NCI-H1092 (cell line): ENCODE data around the gene TRIO.

Experiments used
- DNase-seq: peaks from one replicate; lab custom pipeline; 2025; lab: John Stamatoyannopoulos, UW

Gene TRIO

GRCh38 chr5:14147210-14147609 lies 4.1 kb downstream of the TRIO start:
- DNase-seq: no peak

GRCh38 chr5:14148483-14148882 lies 5.3 kb downstream of the TRIO start:
- no peak for DNase-seq

- no peak for DNase-seq
Observed at GRCh38 chr5:14148890-14149671, 5.9 kb downstream of the TRIO start.

GRCh38 chr5:14149672-14150274 lies 6.6 kb downstream of the TRIO start:
- no peak for DNase-seq

GRCh38 chr5:14151416-14151815 lies 8.3 kb downstream of the TRIO start:
- DNase-seq: no peak

- DNase-seq: no peak
Observed at GRCh38 chr5:14153071-14153864, 10.1 kb downstream of the TRIO start.

- DNase-seq: no peak
Observed at GRCh38 chr5:14153932-14154731, 11.0 kb downstream of the TRIO start.

- no peak for DNase-seq
Observed at GRCh38 chr5:14155075-14155474, 11.9 kb downstream of the TRIO start.

- DNase-seq: no peak
Observed at GRCh38 chr5:14155739-14156138, 12.6 kb downstream of the TRIO start.

- no peak for DNase-seq
Observed at GRCh38 chr5:14156290-14156649, 13.1 kb downstream of the TRIO start.

GRCh38 chr5:14156650-14157492 lies 13.7 kb downstream of the TRIO start:
- no peak for DNase-seq

- DNase-seq: no peak
Observed at GRCh38 chr5:14157493-14157782, 14.3 kb downstream of the TRIO start.

- no peak for DNase-seq
Observed at GRCh38 chr5:14158890-14159666, 15.9 kb downstream of the TRIO start.

GRCh38 chr5:14161825-14162556 lies 18.8 kb downstream of the TRIO start:
- DNase-seq: no peak

- DNase-seq: no peak
Observed at GRCh38 chr5:14164164-14165163, 21.3 kb downstream of the TRIO start.

- DNase-seq: no peak
Observed at GRCh38 chr5:14165375-14166106, 22.4 kb downstream of the TRIO start.

GRCh38 chr5:14166437-14166836 lies 23.3 kb downstream of the TRIO start:
- no peak for DNase-seq

GRCh38 chr5:14167211-14167845 lies 24.2 kb downstream of the TRIO start:
- DNase-seq: no peak
